K562 (cell line): ENCODE measurements around the gene SSH3. TPM values are rescaled to one million over a fixed set of nuclear protein-coding genes. Genes with fewer than 3 reads are reported as not detected.
"Not testable (repeated sequence)": the region's sequence is repeated elsewhere in the genome, so short reads cannot be mapped to it uniquely, and the experiment has no call there.

Experiments used
- ATAC-seq: fragments of 200-7000 bp; cut with Tn5 transposase; 3 replicates; pipeline ENCODE4 v1.9.1; 2020; ENCODE audit warnings: moderate library complexity
- BruUV-seq: library from RNA; stranded (reverse); fragments of 400-500 nt; replicated peaks from 2 replicates; lab custom pipeline; 2021; lab: Mats Ljungman, UMichigan
- CTCF ChIA-PET: fragments of 300-600 bp; formaldehyde crosslinking; extraction: SDS; loops from one replicate; lab custom pipeline; 2021; ENCODE audit warnings: low intra/inter-chr PET ratio; lab: Yijun Ruan, JAX
- POLR2A ChIA-PET: fragments of 300-600, 350-650 bp; sonication (Branson Sonifier 250); formaldehyde crosslinking; extraction: SDS; loops from one replicate; lab custom pipeline; 2021; ENCODE audit warnings: antibody characterized with exemption, inconsistent platforms; lab: Yijun Ruan, JAX
- DNase-seq, 4 experiments: peaks; one replicate each; pipeline versions ENCODE4 v3.0.0 to v3.0.0-alpha.2; 2011 to 2018; ENCODE audit warnings: low spot score in 3 of 4, mixed read lengths in 3 of 4; ENCODE audit errors: extremely low read depth in 1 of 4
- FAIRE-seq: peaks from 2 replicates; lab custom pipeline; 2011; peaks lifted over from hg19 to GRCh38; lab: Jason Lieb, UNC
- H2AFZ ChIP-seq: 2 replicates; pipeline ENCODE4 v1.6.0; 2011; ENCODE audit warnings: low read depth, low read length, control low read depth, inconsistent platforms
- H3K27ac ChIP-seq: fragments of 200-600 bp; 3 replicates; pipeline ENCODE4 v1.8.0; 2011; ENCODE audit warnings: low read depth, mild to moderate bottlenecking, control low read depth, inconsistent platforms, low read length, moderate library complexity, mixed read lengths; ENCODE audit errors: extremely low read depth
- H3K27me3 ChIP-seq, 2 experiments: fragments of 300-600 bp in 1 of 2; 2 replicates in 1 of 2; 3 replicates in 1 of 2; pipeline versions ENCODE4 v1.6.0 to v1.8.0; 2011; ENCODE audit warnings: inconsistent platforms in 2 of 2, low read length in 2 of 2, mild to moderate bottlenecking in 1 of 2, mixed read lengths in 1 of 2, moderate library complexity in 1 of 2; ENCODE audit not compliant: control insufficient read depth in 2 of 2, insufficient read depth in 2 of 2
- H3K36me3 ChIP-seq: fragments of 300-600 bp; 3 replicates; pipeline ENCODE4 v1.8.0; 2011; ENCODE audit warnings: mild to moderate bottlenecking, low read length, inconsistent platforms; ENCODE audit not compliant: control insufficient read depth, insufficient read depth
- H3K4me1 ChIP-seq, 2 experiments: fragments of 200-600 bp in 1 of 2; replicated peaks in 1 of 2; 2 replicates in 1 of 2; 3 replicates in 1 of 2; pipeline versions ENCODE4 v1.5.1 to v1.8.0; 2011; ENCODE audit warnings: inconsistent platforms in 2 of 2, low read length in 2 of 2, mild to moderate bottlenecking in 1 of 2, mixed read lengths in 1 of 2, moderate library complexity in 1 of 2; ENCODE audit not compliant: control insufficient read depth in 2 of 2, insufficient read depth in 2 of 2
- H3K4me2 ChIP-seq: 2 replicates; pipeline ENCODE4 v1.6.1; 2011; ENCODE audit warnings: low read length, control low read depth, inconsistent platforms, mixed read lengths; ENCODE audit not compliant: insufficient read depth
- H3K4me3 ChIP-seq: fragments of 200-600 bp; sonication (generic), shearing (Covaris generic); 2 replicates; pipeline ENCODE4 v1.5.1; 2016; ENCODE audit warnings: control low read depth, inconsistent platforms
- H3K79me2 ChIP-seq: fragments of 200-600 bp; 3 replicates; pipeline ENCODE4 v1.8.0; 2011; ENCODE audit warnings: low read length, inconsistent platforms; ENCODE audit not compliant: control insufficient read depth, insufficient read depth
- H3K9ac ChIP-seq, 2 experiments: 2 replicates each; pipeline versions ENCODE4 v1.6.0 to v1.6.1; 2011; ENCODE audit warnings: low read depth in 2 of 2, low read length in 2 of 2, control low read depth in 1 of 2, inconsistent platforms in 1 of 2, mild to moderate bottlenecking in 1 of 2, mixed read lengths in 1 of 2; ENCODE audit not compliant: insufficient read depth in 1 of 2
- H3K9me1 ChIP-seq: one replicate; pipeline ENCODE4 v1.6.0; 2011; ENCODE audit warnings: inconsistent platforms, mild to moderate bottlenecking, low read length, moderate library complexity; ENCODE audit not compliant: control insufficient read depth, insufficient read depth
- H3K9me3 ChIP-seq: replicated peaks from 2 replicates; pipeline ENCODE4 v1.5.1; 2011; ENCODE audit warnings: low read depth, low read length, inconsistent platforms; ENCODE audit not compliant: control insufficient read depth, insufficient read depth
- H4K20me1 ChIP-seq: replicated peaks from 2 replicates; pipeline ENCODE4 v1.6.1; 2011; ENCODE audit warnings: low read length, inconsistent platforms, mixed read lengths; ENCODE audit not compliant: control insufficient read depth, insufficient read depth
- JUND ChIP-seq, 2 experiments: IDR thresholded peaks; 2 replicates in 1 of 2; 3 replicates in 1 of 2; pipeline ENCODE4 v1.6.1; 2011; ENCODE audit warnings: borderline replicate concordance in 2 of 2, low read depth in 2 of 2, low read length in 2 of 2, improper control_type of control experiment in 1 of 2, missing biosample characterization in 1 of 2, missing genetic modification characterization in 1 of 2, missing genetic modification reagents in 1 of 2
- NRF1 ChIP-seq, 2 experiments: fragments of 450-650 bp; IDR thresholded peaks in 1 of 2; conservative IDR thresholded peaks in 1 of 2; 2 replicates each; pipeline ENCODE4 v1.6.1; 2014; ENCODE audit warnings: mild to moderate bottlenecking in 2 of 2
- PHF8 ChIP-seq: fragments of 200-600 bp; sonication (generic); IDR thresholded peaks from 2 replicates; pipeline ENCODE4 v1.6.1; 2012; ENCODE audit warnings: mixed run types, mild to moderate bottlenecking, inconsistent platforms, low read length, moderate library complexity, borderline replicate concordance
- ZBTB7A ChIP-seq: IDR thresholded peaks from 2 replicates; pipeline ENCODE4 v1.6.1; 2011; ENCODE audit warnings: low read depth, mild to moderate bottlenecking, low read length, moderate library complexity, borderline replicate concordance; ENCODE audit not compliant: control insufficient read depth
- ZNF217 ChIP-seq: sonication (generic); formaldehyde crosslinking; IDR thresholded peaks from 2 replicates; pipeline ENCODE4 v1.8.0; 2022; ENCODE audit warnings: mild to moderate bottlenecking, missing genetic modification reagents
- WGBS: fragments of 100-300 bp; shearing (Covaris generic); methylation state at CpG from one replicate; pipeline ENCODE4 v1.1.6; 2016; ENCODE audit warnings: low coverage, mixed read lengths; ENCODE audit not compliant: insufficient coverage; ENCODE audit errors: missing lambda C conversion rate; 5-methylcytosine and 5-hydroxymethylcytosine counted together
- in situ Hi-C: fragments of 300-500 bp; cut with MboI; formaldehyde crosslinking; loops from 4 replicates; pipeline ENCODE4 v1.15.0; 2018; ENCODE audit warnings: inconsistent platforms, mixed read lengths
- intact Hi-C: fragments of 100-400 bp; cut with micrococcal nuclease; formaldehyde crosslinking; loops from 2 replicates; pipeline ENCODE4 v1.14.2; 2022
- polyA plus RNA-seq, 8 experiments: library from polyadenylated mRNA; depleted of rRNA in 4 of 8; stranded (reverse) in 5 of 8; unstranded in 3 of 8; fragments of >200 nt; fragmentation: Nextera tagmentation in 2 of 8; fragmentation: Illumina TruSeq in 1 of 8; extraction: Ambion mirVana in 2 of 8; extraction: Trizol in 1 of 8; gene quantifications; 2 replicates each; pipeline versions ENCODE4 v1.2.1 to v1.2.3, GENCODE V29; 2011 to 2014; ENCODE audit warnings: inconsistent platforms in 1 of 8, missing spikeins in 1 of 8
- total RNA-seq, 7 experiments: library from RNA; depleted of rRNA in 6 of 7; stranded (reverse); fragments of >200 nt in 6 of 7; fragmentation: Illumina TruSeq in 2 of 7; extraction: Trizol in 2 of 7; gene quantifications; 2 replicates each; pipeline versions ENCODE4 v1.2.1 to v1.2.3, GENCODE V29; 2011 to 2021; ENCODE audit warnings: low replicate concordance in 1 of 7
- TF ChIP-seq, protein P1 (sequence below), 3 experiments: IDR thresholded peaks in 2 of 3; conservative IDR thresholded peaks in 1 of 3; 2 replicates each; pipeline ENCODE4 v1.5.1; 2011 to 2012; ENCODE audit warnings: low read length in 3 of 3, mild to moderate bottlenecking in 3 of 3, control low read depth in 2 of 3, improper control_type of control experiment in 1 of 3, inconsistent platforms in 1 of 3, low read depth in 1 of 3, mixed read lengths in 1 of 3, moderate library complexity in 1 of 3; ENCODE audit not compliant: insufficient read depth in 2 of 3

Gene SSH3
- total and polyA plus RNA-seq, 9 of the 15 experiments (the other 6 are each of a cell fraction or from before 2014, with no cell fraction given): 0.07 to 1.0 (median 0.24) TPM; not detected in 3

DNA sequence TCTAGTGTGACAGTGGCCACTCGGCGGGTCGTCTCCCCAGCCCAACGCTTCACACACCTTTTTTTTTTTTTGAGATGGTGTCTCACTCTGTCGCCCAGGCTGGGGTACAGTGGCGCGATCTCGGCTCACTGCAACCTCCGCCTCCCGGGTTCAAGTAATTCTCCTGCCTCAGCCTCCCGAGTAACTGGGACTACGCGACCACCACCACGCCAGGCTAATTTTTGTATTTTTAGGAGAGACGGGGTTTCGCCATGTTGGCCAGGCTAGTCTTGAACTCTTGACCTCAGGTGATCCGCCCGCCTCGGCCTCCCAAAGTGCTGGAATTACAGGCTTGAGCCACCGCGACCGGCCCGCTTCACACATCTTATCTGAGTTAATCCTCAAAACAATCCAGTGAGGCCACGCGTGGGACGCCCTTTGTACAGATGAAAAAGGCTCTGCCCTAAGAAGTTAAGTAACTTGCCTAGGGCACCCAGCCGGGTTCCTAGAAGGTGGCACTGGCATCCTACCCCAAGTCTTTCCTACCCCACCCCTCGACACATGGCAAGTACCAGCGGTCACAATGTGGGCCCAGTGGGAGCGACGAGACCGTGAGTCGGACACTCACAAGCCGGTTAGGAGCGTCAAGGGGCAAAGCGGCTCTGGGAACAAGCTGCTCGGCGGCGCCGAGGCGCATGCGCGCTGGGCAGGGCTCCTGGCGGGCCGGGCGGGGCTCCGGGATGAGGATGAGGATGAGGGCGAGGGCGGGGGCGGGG is 42.3 kb upstream of the SSH3 start:
- DNase-seq: peak; percentile 45 to 71 (median 60)
- Histone ChIP-seq H2AFZ (peak overlapping the region; percentile 85), H3K4me2 (peak overlapping the region; percentile 58), H3K4me1 (peaks cover 24 to 30% of the 10 kb centered on the region in 2 experiments), H3K36me3 (peaks cover 12% of the 10 kb centered on the region; the same call in 2 of the 3 replicates), H3K9ac (peak overlapping the region in 1 of 2 experiments; percentile 86; a peak in 2 of 4 replicates)
- H3K27me3 ChIP-seq, H3K9me3 ChIP-seq, H3K27ac ChIP-seq, H3K79me2 ChIP-seq, ATAC-seq, H3K4me3 ChIP-seq, FAIRE-seq, BruUV-seq, H3K9me1 ChIP-seq, H4K20me1 ChIP-seq: not testable (repeated sequence)
- ChIA-PET CTCF (interaction anchor here (0.6 kb wide), 1 partner anchor 180 kb away, joined by 4 read pairs; no protein-coding TSS in a partner anchor), POLR2A (interaction anchor here (0.9 to 1.8 kb wide), 4 partner anchors 10 to 91 kb away, joined by 3 to 8 read pairs (median 4); no protein-coding TSS in a partner anchor)
- 55% methylated on average over 37 of the region's 50 CpGs for WGBS
- intact Hi-C loops: loop anchor here (5.0 kb wide), 1 partner anchor 179 kb away; no protein-coding TSS in a partner anchor
- in situ Hi-C loops: loop anchor here (5.0 kb wide), 1 partner anchor 121 kb away; no protein-coding TSS in a partner anchor
- TF ChIP-seq NRF1 (conservative IDR thresholded peaks at IDR 0.05 in 1 of 2, IDR thresholded peaks at IDR 0.05 in 1 of 2) (peak; percentile 83 to 86), PHF8 (peak; percentile 21; the same call in 1 of the 2 replicates)

DNA sequence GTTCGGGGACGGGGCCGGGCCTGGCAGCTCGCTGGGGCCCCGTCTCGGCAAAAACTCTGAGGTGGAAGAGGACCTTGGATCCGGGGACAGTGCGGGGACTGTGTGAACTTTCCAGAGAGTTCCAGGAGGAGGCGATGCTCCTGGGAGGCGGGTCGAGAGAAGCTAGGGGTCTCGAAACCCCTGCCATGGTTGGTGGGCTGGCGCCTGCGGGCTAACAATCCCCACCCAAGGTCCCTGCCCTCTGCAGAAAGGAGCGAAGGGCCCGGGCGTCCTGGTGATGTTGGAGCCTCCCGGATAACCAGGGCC is 41.7 kb upstream of the SSH3 start:
- intact Hi-C loops (loop anchor here (5.0 kb wide), 1 partner anchor 179 kb away; no protein-coding TSS in a partner anchor), in situ Hi-C loops (loop anchor here (5.0 kb wide), 1 partner anchor 121 kb away; no protein-coding TSS in a partner anchor)
- Histone ChIP-seq H3K4me3 (no peak overlapping the region; the same call in 1 of the 2 replicates), H3K9me1 (no peaks in the 10 kb centered on the region), H2AFZ (peak overlapping the region; percentile 96), H3K27ac (no peak overlapping the region), H3K4me1 (peaks cover 24 to 33% of the 10 kb centered on the region in 2 experiments), H3K4me2 (no peak overlapping the region), H3K9ac (peak overlapping the region in 1 of 2 experiments; percentile 76; a peak in 2 of 4 replicates), H3K27me3 (no peaks in the 10 kb centered on the region), H4K20me1 (0 out of 2 replicates have a peak, but pooled peaks cover 4% of the 10 kb centered on the region), H3K79me2 (peaks cover 4% of the 10 kb centered on the region), H3K36me3 (peaks cover 7% of the 10 kb centered on the region; the same call in 2 of the 3 replicates), H3K9me3 (no peaks in the 10 kb centered on the region)
- ChIA-PET POLR2A (interaction anchor here (0.6 to 1.8 kb wide), 11 partner anchors 8 to 215 kb away, joined by 3 to 9 read pairs (median 3); no protein-coding TSS in a partner anchor), CTCF (no interaction called here)
- DNase-seq (no peak), FAIRE-seq (no peak), ATAC-seq (no peak)
- WGBS: 84% methylated on average over 3 of the region's 18 CpGs
- BruUV-seq: no TSS peak
- TF ChIP-seq ZBTB7A (peak; percentile 35; the same call in 1 of the 2 replicates), ZNF217 (CRISPR knock-in tag) (no peak), JUND (IDR thresholded peaks at IDR 0.05; ENCODE audit: borderline replicate concordance, low read depth, low read length) (no peak), JUND (tag; IDR thresholded peaks at IDR 0.05; ENCODE audit: borderline replicate concordance, low read depth, low read length) (no peak)
- TF ChIP-seq, protein P1, sequence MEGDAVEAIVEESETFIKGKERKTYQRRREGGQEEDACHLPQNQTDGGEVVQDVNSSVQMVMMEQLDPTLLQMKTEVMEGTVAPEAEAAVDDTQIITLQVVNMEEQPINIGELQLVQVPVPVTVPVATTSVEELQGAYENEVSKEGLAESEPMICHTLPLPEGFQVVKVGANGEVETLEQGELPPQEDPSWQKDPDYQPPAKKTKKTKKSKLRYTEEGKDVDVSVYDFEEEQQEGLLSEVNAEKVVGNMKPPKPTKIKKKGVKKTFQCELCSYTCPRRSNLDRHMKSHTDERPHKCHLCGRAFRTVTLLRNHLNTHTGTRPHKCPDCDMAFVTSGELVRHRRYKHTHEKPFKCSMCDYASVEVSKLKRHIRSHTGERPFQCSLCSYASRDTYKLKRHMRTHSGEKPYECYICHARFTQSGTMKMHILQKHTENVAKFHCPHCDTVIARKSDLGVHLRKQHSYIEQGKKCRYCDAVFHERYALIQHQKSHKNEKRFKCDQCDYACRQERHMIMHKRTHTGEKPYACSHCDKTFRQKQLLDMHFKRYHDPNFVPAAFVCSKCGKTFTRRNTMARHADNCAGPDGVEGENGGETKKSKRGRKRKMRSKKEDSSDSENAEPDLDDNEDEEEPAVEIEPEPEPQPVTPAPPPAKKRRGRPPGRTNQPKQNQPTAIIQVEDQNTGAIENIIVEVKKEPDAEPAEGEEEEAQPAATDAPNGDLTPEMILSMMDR (IDR thresholded peaks at IDR 0.05 in 2 of 3, conservative IDR thresholded peaks at IDR 0.05 in 1 of 3; ENCODE audit: insufficient read depth in 2 of 3, low read depth in 1 of 3, low read length in 3 of 3): peak in 1 of 3 experiments; percentile 8; a peak in 2 of 6 replicates
